Mammary epithelial cell (primary cell): ENCODE measurements around the gene COL4A2.

Experiments used
- EZH2 ChIP-seq: IDR thresholded peaks from 2 replicates; pipeline ENCODE4 v1.6.1; 2012; ENCODE audit warnings: low read length, inconsistent platforms, borderline replicate concordance
- TF ChIP-seq, protein P1 (sequence below), 2 donors: IDR thresholded peaks in 1 of 2; conservative IDR thresholded peaks in 1 of 2; 2 replicates each; pipeline ENCODE4 v1.5.1; 2011 to 2012; ENCODE audit warnings: inconsistent platforms in 2 of 2, low read length in 2 of 2, mild to moderate bottlenecking in 2 of 2, control low read depth in 1 of 2, low read depth in 1 of 2; ENCODE audit not compliant: insufficient read depth in 1 of 2; ENCODE audit errors: extremely low read depth in 1 of 2

DNA sequence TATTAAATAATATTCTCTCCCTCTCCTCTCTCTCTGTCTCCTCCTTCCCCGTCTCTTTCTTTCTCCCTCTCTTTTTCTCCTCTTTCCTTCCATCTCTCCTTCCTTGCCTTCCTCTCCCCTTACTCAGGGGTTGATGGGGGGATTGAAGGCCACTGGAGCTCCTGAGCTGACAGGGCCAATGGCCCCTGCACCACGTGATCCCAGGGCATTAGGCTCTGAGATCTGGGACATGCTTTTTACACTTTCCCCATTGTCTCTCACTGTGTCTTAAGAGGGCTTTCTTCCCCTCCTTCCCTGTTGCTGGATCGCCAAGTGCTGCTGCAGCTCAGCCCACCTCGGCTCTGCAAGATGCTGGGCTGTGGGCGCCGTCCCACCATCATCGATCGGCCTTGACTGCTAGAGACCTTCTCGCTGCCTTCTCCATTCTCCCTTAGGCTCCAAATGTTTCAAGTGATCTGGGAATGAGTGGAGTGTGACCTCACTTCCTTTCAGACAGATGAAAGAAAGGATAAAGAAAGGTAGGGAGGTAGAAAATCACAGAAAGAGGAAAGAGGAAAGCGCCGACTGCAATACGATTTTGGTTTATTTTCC, 42.3 kb upstream of the COL4A2 start:
- TF ChIP-seq, protein P1, sequence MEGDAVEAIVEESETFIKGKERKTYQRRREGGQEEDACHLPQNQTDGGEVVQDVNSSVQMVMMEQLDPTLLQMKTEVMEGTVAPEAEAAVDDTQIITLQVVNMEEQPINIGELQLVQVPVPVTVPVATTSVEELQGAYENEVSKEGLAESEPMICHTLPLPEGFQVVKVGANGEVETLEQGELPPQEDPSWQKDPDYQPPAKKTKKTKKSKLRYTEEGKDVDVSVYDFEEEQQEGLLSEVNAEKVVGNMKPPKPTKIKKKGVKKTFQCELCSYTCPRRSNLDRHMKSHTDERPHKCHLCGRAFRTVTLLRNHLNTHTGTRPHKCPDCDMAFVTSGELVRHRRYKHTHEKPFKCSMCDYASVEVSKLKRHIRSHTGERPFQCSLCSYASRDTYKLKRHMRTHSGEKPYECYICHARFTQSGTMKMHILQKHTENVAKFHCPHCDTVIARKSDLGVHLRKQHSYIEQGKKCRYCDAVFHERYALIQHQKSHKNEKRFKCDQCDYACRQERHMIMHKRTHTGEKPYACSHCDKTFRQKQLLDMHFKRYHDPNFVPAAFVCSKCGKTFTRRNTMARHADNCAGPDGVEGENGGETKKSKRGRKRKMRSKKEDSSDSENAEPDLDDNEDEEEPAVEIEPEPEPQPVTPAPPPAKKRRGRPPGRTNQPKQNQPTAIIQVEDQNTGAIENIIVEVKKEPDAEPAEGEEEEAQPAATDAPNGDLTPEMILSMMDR (conservative IDR thresholded peaks at IDR 0.05 in 1 of 2, IDR thresholded peaks at IDR 0.05 in 1 of 2; ENCODE audit: extremely low read depth in 1 of 2, insufficient read depth in 1 of 2, low read depth in 1 of 2, low read length in 2 of 2), result no peak
- no peak for TF ChIP-seq EZH2
